Spleen (tissue), 7 donors: ENCODE data around the gene SRPK3.
"Not testable (repeated sequence)": the region's sequence is repeated elsewhere in the genome, so short reads cannot be mapped to it uniquely, and the experiment has no call there.

Experiments
- CTCF ChIP-seq, 11 experiments: fragments of 200-600 bp in 7 of 11; fragments of 450-650 bp in 4 of 11; sonication (generic) in 4 of 11; IDR thresholded peaks in 8 of 11; conservative IDR thresholded peaks in 3 of 11; 1 replicate in 7 of 11; 2 replicates in 4 of 11; pipeline versions ENCODE4 v1.4.0 to v1.8.0; 2016 to 2021; ENCODE audit warnings: antibody characterized with exemption in 11 of 11, inconsistent platforms in 4 of 11, mild to moderate bottlenecking in 1 of 11
- POLR2AphosphoS5 ChIP-seq, 3 donors: sonication (generic); formaldehyde crosslinking; IDR thresholded peaks; one replicate each; pipeline ENCODE4 v1.5.1; 2017; ENCODE audit warnings: antibody characterized with exemption in 3 of 3
- donor health status: DM: no; HTN: no; CAD: no; lungs with moderate emphysema.
- donor health status: DM: no; HTN: no; CAD: no.
- donor health status: DM: no; HTN: no; CAD: no.

GRCh38 chrX:153742111-153742510 lies 38.7 kb upstream of the SRPK3 start:
- TF ChIP-seq CTCF (IDR thresholded peaks at IDR 0.05 in 8 of 11, conservative IDR thresholded peaks at IDR 0.05 in 3 of 11); POLR2AphosphoS5 (IDR thresholded peaks at IDR 0.05): not testable (repeated sequence)
